PC-3 (cell line): ENCODE measurements around the gene TBX2.
"Not testable (repeated sequence)": the region's sequence is repeated elsewhere in the genome, so short reads cannot be mapped to it uniquely, and the experiment has no call there.

Experiments
- EZH2phosphoT487 ChIP-seq: fragments of 300-600 bp; sonication (generic); IDR thresholded peaks from 2 replicates; pipeline ENCODE4 v1.6.1; 2018; ENCODE audit warnings: mild to moderate bottlenecking, antibody characterized with exemption, low read length, borderline replicate concordance
- TF ChIP-seq, protein P1 (sequence below): fragments of 300-600 bp; sonication (generic); conservative IDR thresholded peaks from 2 replicates; pipeline ENCODE4 v1.5.1; 2017; ENCODE audit warnings: antibody characterized with exemption, low read depth, mild to moderate bottlenecking, low read length

GRCh38 chr17:61441507-61441906, 41.9 kb downstream of the TBX2 start:
- TF ChIP-seq, protein P1, sequence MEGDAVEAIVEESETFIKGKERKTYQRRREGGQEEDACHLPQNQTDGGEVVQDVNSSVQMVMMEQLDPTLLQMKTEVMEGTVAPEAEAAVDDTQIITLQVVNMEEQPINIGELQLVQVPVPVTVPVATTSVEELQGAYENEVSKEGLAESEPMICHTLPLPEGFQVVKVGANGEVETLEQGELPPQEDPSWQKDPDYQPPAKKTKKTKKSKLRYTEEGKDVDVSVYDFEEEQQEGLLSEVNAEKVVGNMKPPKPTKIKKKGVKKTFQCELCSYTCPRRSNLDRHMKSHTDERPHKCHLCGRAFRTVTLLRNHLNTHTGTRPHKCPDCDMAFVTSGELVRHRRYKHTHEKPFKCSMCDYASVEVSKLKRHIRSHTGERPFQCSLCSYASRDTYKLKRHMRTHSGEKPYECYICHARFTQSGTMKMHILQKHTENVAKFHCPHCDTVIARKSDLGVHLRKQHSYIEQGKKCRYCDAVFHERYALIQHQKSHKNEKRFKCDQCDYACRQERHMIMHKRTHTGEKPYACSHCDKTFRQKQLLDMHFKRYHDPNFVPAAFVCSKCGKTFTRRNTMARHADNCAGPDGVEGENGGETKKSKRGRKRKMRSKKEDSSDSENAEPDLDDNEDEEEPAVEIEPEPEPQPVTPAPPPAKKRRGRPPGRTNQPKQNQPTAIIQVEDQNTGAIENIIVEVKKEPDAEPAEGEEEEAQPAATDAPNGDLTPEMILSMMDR: not testable (repeated sequence)
- TF ChIP-seq EZH2phosphoT487: not testable (repeated sequence)
